HCT116 (cell line): Measurements from ENCODE around the gene TMEM239.

Experiments used
- CTCF ChIP-seq, 3 experiments: fragments of 200-600 bp in 1 of 3; sonication (generic) in 1 of 3; IDR thresholded peaks in 2 of 3; conservative IDR thresholded peaks in 1 of 3; 2 replicates each; pipeline ENCODE4 v1.5.1; 2012 to 2017; ENCODE audit warnings: low read depth in 2 of 3, low read length in 2 of 3, antibody characterized with exemption in 1 of 3, borderline replicate concordance in 1 of 3, control low read depth in 1 of 3, mild to moderate bottlenecking in 1 of 3, mixed read lengths in 1 of 3, mixed run types in 1 of 3, moderate library complexity in 1 of 3; ENCODE audit not compliant: insufficient read depth in 1 of 3
- EGR1 ChIP-seq: IDR thresholded peaks from 2 replicates; pipeline ENCODE4 v1.6.1; 2012; ENCODE audit warnings: low read depth
- JUND ChIP-seq: IDR thresholded peaks from 2 replicates; pipeline ENCODE4 v1.6.1; 2012
- MAX ChIP-seq: IDR thresholded peaks from 2 replicates; pipeline ENCODE4 v1.6.1; 2012
- POLR2A ChIP-seq: IDR thresholded peaks from 2 replicates; pipeline ENCODE4 v1.7.0; 2011; ENCODE audit warnings: borderline replicate concordance; ENCODE audit not compliant: insufficient read depth, insufficient read length; ENCODE audit errors: extremely low read depth
- POLR2AphosphoS5 ChIP-seq: IDR thresholded peaks from 2 replicates; pipeline ENCODE4 v1.6.1; 2011; ENCODE audit warnings: mild to moderate bottlenecking, low read depth, low read length, moderate library complexity
- RAD21 ChIP-seq: IDR thresholded peaks from 2 replicates; pipeline ENCODE4 v1.6.1; 2012; ENCODE audit warnings: low read depth, mild to moderate bottlenecking
- REST ChIP-seq: IDR thresholded peaks from 2 replicates; pipeline ENCODE4 v1.6.1; 2012; ENCODE audit warnings: low read depth
- SIN3A ChIP-seq: IDR thresholded peaks from 2 replicates; pipeline ENCODE4 v1.6.1; 2012; ENCODE audit warnings: low read depth
- SP1 ChIP-seq: IDR thresholded peaks from 2 replicates; pipeline ENCODE4 v1.6.1; 2012; ENCODE audit warnings: low read depth
- SRF ChIP-seq: IDR thresholded peaks from 2 replicates; pipeline ENCODE4 v1.6.1; 2012; ENCODE audit warnings: low read depth
- YY1 ChIP-seq: IDR thresholded peaks from 2 replicates; pipeline ENCODE4 v1.6.1; 2011; ENCODE audit warnings: low read length, low read depth, moderate library complexity, mild to moderate bottlenecking; ENCODE audit not compliant: insufficient replicate concordance; ENCODE audit errors: extremely low read depth
- ZBTB33 ChIP-seq: IDR thresholded peaks from 2 replicates; pipeline ENCODE4 v1.6.1; 2011; ENCODE audit warnings: mild to moderate bottlenecking, low read length, moderate library complexity; ENCODE audit not compliant: insufficient replicate concordance; ENCODE audit errors: extremely low read depth

- TF ChIP-seq SIN3A = no peak
- TF ChIP-seq MAX = no peak
- no peak for TF ChIP-seq CTCF (IDR thresholded peaks at IDR 0.05 in 2 of 3, conservative IDR thresholded peaks at IDR 0.05 in 1 of 3; ENCODE audit: borderline replicate concordance in 1 of 3, insufficient read depth in 1 of 3, low read depth in 2 of 3, low read length in 2 of 3)
- no peak for TF ChIP-seq JUND
- no peak for TF ChIP-seq SP1
- no peak for TF ChIP-seq POLR2AphosphoS5
- no peak for TF ChIP-seq REST
- no peak for TF ChIP-seq POLR2A
- TF ChIP-seq EGR1 = no peak
- TF ChIP-seq ZBTB33 = no peak
- TF ChIP-seq RAD21 = no peak
- no peak for TF ChIP-seq YY1
- no peak for TF ChIP-seq SRF
These were observed 10.5 kb downstream of the TMEM239 start for GRCh38 chr20:2826655-2827054.
